Myocyte (in vitro differentiated cells): ENCODE data around the gene NPLOC4. TPM values are rescaled to one million over a fixed set of nuclear protein-coding genes. Genes with fewer than 3 reads are reported as not detected.
"Not testable (repeated sequence)": the region's sequence is repeated elsewhere in the genome, so short reads cannot be mapped to it uniquely, and the experiment has no call there.

Source experiments
- DNase-seq: peaks from one replicate; pipeline ENCODE4 v3.0.0-alpha.2; 2012; ENCODE audit warnings: low read depth
- total RNA-seq: library from RNA; depleted of rRNA; stranded (reverse); fragments of >200 nt; gene quantifications from 2 replicates; pipeline ENCODE4 v1.2.3, GENCODE V29; 2014

The NPLOC4 gene
- total RNA-seq, 1 donor from 2014 or later, result 96.8 TPM

- no peak for DNase-seq
Measured at GRCh38 chr17:81535480-81536298, 101.2 kb downstream of the NPLOC4 start.

GRCh38 chr17:81535007-81535328 lies 101.9 kb downstream of the NPLOC4 start:
- no peak for DNase-seq

GRCh38 chr17:81534157-81535006 lies 102.5 kb downstream of the NPLOC4 start:
- DNase-seq, result peak; percentile 81

GRCh38 chr17:81533339-81534141 lies 103.4 kb downstream of the NPLOC4 start:
- DNase-seq, result no peak

GRCh38 chr17:81532490-81533287 lies 104.2 kb downstream of the NPLOC4 start:
- DNase-seq, result no peak

GRCh38 chr17:81531998-81532404 lies 104.9 kb downstream of the NPLOC4 start:
- not testable (repeated sequence) for DNase-seq

- not testable (repeated sequence) for DNase-seq
Measured at GRCh38 chr17:81531013-81531412, 105.9 kb downstream of the NPLOC4 start.

- DNase-seq, result no peak
Measured at GRCh38 chr17:81529437-81529803, 107.5 kb downstream of the NPLOC4 start.

- no peak for DNase-seq
Measured at GRCh38 chr17:81528651-81529436, 108.1 kb downstream of the NPLOC4 start.

GRCh38 chr17:81528384-81528650 lies 108.6 kb downstream of the NPLOC4 start:
- DNase-seq, result no peak

- no peak for DNase-seq
Measured at GRCh38 chr17:81527591-81528383, 109.1 kb downstream of the NPLOC4 start, which contains the start of gene FSCN2. Gene FSCN2, plus strand, starts transcription at chr17:81528377. Its CDS starts 155 bp downstream, at chr17:81528532.

GRCh38 chr17:81526662-81527571 lies 110.0 kb downstream of the NPLOC4 start:
- DNase-seq, result no peak

- DNase-seq, result no peak
Measured at GRCh38 chr17:81524865-81525159, 112.1 kb downstream of the NPLOC4 start.

GRCh38 chr17:81524039-81524864 lies 112.7 kb downstream of the NPLOC4 start:
- DNase-seq, result no peak

- peak; percentile 75 for DNase-seq
Measured at GRCh38 chr17:81523402-81524038, 113.4 kb downstream of the NPLOC4 start.

- DNase-seq, result no peak
Measured at GRCh38 chr17:81522491-81523401, 114.2 kb downstream of the NPLOC4 start.
